ENCODE measurements around the gene ZNF440.

Gene ZNF440

DNA sequence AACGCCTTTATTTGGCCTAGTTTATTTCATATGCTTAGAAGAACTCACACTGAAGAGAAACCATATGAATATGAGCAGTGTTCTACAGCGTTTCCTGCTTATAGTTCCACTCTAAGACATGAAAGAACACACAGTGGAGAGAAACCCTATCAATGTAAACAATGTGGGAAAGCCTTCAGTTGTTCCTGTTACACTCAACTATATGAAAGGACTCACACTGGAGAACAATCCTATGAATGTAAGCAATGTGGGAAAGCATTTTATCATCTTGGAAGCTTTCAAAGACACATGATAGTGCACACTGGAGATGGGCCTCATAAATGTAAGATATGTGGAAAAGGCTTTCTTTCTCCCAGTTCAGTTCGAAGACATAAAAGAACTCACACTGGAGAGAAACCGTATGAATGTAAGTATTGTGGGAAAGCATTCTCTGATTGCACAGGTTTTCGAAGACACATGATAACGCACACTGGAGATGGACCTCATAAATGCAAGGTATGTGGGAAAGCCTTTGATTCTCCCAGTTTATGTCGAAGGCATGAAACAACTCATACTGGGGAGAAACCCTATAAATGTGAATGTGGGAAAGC, 33.5 kb upstream of the ZNF440 start:
- Histone ChIP-seq H3K36me3 (peaks cover 70 to 93% (median 90%) of the 10 kb centered on the region in 3 donors), H3K4me1 (no peaks in the 10 kb centered on the region), H3K27me3 (no peaks in the 10 kb centered on the region), H3K9me3 (peaks cover 6 to 100% (median 74%) of the 10 kb centered on the region in 3 donors), H3K4me3 (no peak overlapping the region), H3K27ac (no peak overlapping the region)
- DNase-seq = no peak
- intact Hi-C loops (cut with DNase I; ENCODE audit: low total_unique reads) = loop anchor here (5.0 kb wide), 1 partner anchor 1747 kb away; no protein-coding TSS in a partner anchor
- TF ChIP-seq CTCF (IDR thresholded peaks at IDR 0.05) = no peak

DNA sequence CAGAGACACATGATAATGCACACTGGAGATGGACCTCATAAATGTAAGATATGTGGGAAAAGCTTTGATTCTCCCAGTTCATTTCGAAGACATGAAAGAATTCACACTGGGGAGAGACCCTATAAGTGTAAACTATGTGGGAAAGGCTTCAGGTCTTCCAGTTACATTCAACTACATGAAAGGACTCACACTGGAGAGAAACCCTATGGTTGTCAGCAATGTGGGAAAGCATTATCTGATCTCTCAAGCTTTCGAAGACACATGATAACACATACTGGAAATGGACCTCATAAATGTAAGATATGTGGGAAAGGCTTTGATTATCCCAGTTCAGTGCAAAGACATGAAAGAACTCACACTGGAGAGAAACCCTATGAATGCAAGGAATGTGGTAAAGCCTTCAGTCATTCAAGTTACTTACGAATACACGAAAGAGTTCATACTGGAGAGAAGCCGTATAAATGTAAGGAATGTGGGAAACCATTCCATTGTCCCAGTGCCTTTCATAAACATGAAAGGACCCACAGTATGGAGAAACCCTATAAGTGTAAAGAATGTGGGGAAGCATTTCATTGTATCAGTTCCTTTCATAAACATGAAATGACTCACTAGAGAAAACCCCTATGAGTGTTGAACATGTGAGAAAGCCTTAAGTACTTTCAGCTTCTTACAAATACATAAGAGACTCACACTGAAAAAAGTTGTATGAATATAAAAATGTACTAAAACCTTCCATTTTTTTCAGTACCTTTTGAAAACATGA, 32.6 kb upstream of the ZNF440 start:
- no peaks in the 10 kb centered on the region for H3K4me1 ChIP-seq
- no peaks in the 10 kb centered on the region for H3K27me3 ChIP-seq
- no peak for TF ChIP-seq CTCF (IDR thresholded peaks at IDR 0.05)
- peaks cover 6 to 100% (median 70%) of the 10 kb centered on the region in 3 donors for H3K9me3 ChIP-seq
- intact Hi-C loops (cut with DNase I; ENCODE audit: low total_unique reads) = loop anchor here (5.0 kb wide), 1 partner anchor 1746 kb away; no protein-coding TSS in a partner anchor
- peaks cover 69 to 92% (median 81%) of the 10 kb centered on the region in 3 donors for H3K36me3 ChIP-seq
- no peak overlapping the region for H3K4me3 ChIP-seq
- H3K27ac ChIP-seq = no peak overlapping the region
- no peak for DNase-seq

GRCh38 chr19:11783767-11784166, 30.3 kb upstream of the ZNF440 start:
- peaks cover 11 to 99% (median 80%) of the 10 kb centered on the region in 3 donors for H3K9me3 ChIP-seq
- H3K4me1 ChIP-seq = no peaks in the 10 kb centered on the region
- H3K36me3 ChIP-seq = peaks cover 46 to 74% (median 58%) of the 10 kb centered on the region in 3 donors
- H3K27ac ChIP-seq = no peak overlapping the region
- intact Hi-C loops (cut with DNase I; ENCODE audit: low total_unique reads) = loop anchor here (5.0 kb wide), 1 partner anchor 1744 kb away; no protein-coding TSS in a partner anchor
- no peaks in the 10 kb centered on the region for H3K27me3 ChIP-seq
- TF ChIP-seq CTCF (IDR thresholded peaks at IDR 0.05) = no peak
- no peak for DNase-seq
- H3K4me3 ChIP-seq = no peak overlapping the region

DNA sequence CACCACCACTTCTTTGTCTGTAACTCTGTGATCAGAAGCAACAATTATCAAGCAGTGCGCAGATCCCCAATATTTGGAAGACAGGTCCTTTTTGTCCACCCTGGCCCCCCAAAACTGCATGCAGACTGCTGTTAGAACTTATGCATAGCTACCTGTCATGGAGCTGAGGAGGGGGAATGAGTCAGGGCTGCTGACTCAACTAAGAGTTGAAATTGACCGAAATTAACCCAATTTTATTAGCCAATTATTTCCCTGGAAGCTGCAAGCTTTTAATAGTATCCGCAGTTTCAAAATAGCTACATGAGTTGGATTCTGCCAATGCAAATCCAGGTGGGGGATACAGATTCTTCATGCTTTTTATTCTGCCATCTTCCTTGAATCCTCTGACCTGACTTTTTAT, 29.7 kb upstream of the ZNF440 start:
- intact Hi-C loops (cut with DNase I; ENCODE audit: low total_unique reads) = loop anchor here (5.0 kb wide), 1 partner anchor 1743 kb away; no protein-coding TSS in a partner anchor
- peaks cover 11 to 99% (median 76%) of the 10 kb centered on the region in 3 donors for H3K9me3 ChIP-seq

DNA sequence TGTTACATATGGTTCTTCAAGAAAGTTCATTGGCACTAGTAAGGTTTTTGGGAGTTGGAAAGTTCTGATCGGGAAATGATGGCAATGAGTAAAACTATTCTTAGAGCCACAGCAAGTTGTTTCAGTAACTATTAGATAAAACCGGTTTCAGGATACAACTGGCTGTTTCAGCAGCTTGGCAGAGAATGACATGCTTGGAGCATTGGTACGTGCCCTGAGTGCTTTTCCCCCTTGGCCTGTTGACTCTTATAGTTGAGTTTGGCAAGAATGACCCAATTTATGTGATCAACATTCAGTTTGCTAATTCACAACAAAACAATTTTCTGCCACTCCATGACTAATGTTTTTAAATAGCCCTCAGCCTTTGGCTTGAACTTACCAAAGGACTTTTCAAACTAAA, 26.5 kb upstream of the ZNF440 start:
- Histone ChIP-seq H3K27me3 (no peaks in the 10 kb centered on the region), H3K4me1 (no peaks in the 10 kb centered on the region), H3K9me3 (peaks cover 8 to 92% (median 50%) of the 10 kb centered on the region in 3 donors), H3K27ac (no peak overlapping the region), H3K36me3 (peaks cover 11 to 44% (median 20%) of the 10 kb centered on the region in 3 donors), H3K4me3 (no peak overlapping the region)
- DNase-seq = no peak
- intact Hi-C loops (cut with DNase I; ENCODE audit: low total_unique reads) = no loop called here
- TF ChIP-seq CTCF (IDR thresholded peaks at IDR 0.05) = no peak

More for the DNA sequence above, 29.7 kb upstream of the ZNF440 start:
- peaks cover 40 to 72% (median 52%) of the 10 kb centered on the region in 3 donors for H3K36me3 ChIP-seq
- DNase-seq = no peak
- H3K27ac ChIP-seq = no peak overlapping the region
- no peak for TF ChIP-seq CTCF (IDR thresholded peaks at IDR 0.05)
- H3K4me1 ChIP-seq = no peaks in the 10 kb centered on the region
- no peak overlapping the region for H3K4me3 ChIP-seq
- H3K27me3 ChIP-seq = no peaks in the 10 kb centered on the region

Data from tibial artery (tissue), 4 donors.